Retina (tissue), 1 donor: ENCODE data around the gene TEX53.

ENCODE experiments used
- DNase-seq: peaks from one replicate; pipeline ENCODE4 v3.0.0-alpha.2; 2016

The TEX53 gene

GRCh38 chr9:114678795-114679194 lies 21.2 kb upstream of the TEX53 start:
- DNase-seq, result no peak

DNA sequence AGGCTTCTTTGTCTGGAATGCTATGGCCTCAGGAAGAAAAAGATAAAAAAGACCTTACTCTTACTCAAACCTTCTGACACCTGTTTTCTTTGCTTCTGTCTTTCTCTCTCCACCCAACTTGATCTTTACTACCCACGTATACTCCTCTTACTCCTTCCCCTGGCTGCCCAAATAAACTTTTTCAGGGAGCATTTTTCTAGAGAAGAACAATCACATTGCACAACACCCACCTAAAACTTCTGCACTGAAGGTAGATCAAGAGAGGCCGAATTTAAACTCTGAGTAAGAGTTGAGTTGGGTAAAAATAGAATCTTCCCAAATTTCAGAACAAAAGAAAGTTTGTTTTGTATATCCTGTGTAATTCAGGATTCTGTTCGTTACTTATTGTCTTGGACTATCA lies 20.5 kb upstream of the TEX53 start:
- DNase-seq, result no peak

GRCh38 chr9:114677418-114677817 lies 19.8 kb upstream of the TEX53 start:
- DNase-seq, result no peak

GRCh38 chr9:114676901-114677300 lies 19.3 kb upstream of the TEX53 start:
- no peak for DNase-seq

DNA sequence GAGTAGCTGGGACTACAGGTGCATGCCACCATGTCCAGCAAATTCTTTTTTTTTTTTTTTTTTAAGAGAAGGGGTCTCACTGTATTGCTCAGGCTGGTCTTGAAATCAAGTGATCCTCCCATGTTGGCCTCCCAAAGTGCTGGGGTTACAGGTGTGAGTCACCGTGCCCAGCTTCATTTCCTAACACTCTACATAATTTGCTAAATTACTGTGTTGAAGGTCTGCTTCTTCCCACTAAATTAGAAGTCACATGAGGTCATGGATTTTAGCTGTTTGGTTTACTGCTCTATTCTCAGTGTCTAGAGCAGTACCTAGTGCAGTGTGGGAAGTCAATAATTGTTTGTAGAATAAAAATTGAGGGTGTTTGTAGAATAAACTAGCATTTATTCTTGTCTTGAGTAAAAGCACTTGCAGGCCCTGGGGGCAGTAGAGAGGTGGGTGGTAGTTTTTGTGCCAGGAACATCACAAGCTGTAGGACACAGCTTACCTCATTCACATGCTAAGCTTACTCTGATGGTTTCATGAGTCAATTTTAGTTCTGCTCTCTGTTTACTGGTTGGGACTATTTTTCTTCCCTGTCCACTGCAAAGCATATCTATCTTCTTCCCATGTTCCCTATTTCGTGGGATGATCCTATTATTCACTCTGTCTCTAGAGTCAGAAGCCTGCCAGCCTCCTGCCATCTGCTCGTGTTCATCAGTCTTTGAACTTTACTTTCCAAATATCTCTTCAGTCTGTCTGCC lies 17.4 kb upstream of the TEX53 start:
- no peak for DNase-seq

DNA sequence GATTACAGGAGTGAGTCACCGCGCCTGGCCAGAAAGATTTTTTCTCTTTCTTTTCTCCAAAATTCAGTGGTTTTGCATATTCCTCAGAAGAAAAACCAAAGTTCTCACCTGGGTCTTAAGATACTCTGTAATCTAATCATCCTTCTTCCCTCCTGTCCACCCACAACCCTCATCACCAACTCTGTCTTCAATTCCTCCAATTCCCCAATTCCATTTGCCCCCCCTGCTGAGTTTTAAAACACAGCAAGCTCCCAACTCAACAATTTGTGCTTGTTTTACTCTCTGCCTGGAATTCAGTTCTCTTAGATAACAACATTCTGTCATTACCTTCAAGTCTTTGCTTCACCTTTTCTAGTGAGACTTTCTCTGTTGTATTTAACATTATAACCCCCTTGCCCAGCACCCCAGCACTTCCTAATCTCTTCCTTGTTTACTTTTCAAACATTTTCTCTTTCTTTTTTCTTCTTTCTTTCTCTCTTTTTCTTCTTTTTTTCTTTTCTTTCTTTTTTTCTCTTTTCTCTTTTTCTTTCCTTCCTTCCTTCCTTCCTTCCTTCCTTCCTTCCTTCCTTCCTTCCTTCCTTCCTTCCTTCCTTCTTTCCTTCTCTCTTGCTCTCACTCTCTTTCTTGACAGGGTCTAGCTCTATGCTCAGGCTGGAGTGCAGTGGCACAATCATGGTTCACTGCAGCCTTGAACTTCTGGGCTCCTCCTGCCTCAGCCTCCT lies 16.6 kb upstream of the TEX53 start:
- DNase-seq, result no peak

GRCh38 chr9:114671605-114672004 lies 14.0 kb upstream of the TEX53 start:
- DNase-seq, result no peak

GRCh38 chr9:114669961-114670360 lies 12.4 kb upstream of the TEX53 start:
- DNase-seq, result no peak

DNA sequence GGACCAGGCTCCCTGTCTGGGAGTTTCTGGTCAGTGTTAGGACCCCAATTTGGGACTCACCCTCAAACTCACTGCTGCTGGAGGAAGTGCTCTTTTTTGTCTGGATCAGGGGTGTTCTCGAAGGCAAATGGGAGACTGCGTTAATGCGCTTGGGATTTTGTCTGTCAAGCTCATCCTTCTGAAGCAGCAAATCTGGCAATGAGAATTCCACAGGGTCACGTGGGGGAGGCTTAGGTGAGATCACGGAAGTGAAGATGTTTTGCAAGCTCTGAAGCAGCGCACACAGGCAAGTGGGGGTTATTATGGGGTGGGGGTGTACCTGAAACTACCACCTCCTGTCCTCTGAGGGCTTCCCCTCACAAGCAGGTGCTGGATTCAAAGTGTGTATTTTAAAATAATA lies 10.5 kb upstream of the TEX53 start:
- DNase-seq, result no peak

DNA sequence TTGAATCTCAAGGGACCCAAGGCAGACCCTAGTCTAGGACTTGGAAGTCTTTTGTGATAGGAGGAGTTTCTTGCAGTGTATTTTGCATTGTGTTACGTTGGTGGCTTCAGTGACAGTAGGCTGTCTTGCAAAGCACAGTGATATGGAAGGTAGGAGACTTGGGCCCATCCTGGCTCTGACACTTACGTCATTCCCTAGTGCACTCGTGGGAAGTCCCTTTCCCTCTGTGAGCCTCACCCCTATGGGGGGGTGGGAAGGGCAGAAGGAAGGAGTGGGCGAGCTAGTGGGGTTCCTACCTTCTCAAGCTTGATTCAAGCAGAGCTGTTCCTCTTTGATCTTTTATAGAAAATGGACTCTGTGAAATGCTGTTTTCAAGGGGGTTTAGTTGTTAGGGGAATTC lies 9.2 kb upstream of the TEX53 start:
- DNase-seq, result no peak

DNA sequence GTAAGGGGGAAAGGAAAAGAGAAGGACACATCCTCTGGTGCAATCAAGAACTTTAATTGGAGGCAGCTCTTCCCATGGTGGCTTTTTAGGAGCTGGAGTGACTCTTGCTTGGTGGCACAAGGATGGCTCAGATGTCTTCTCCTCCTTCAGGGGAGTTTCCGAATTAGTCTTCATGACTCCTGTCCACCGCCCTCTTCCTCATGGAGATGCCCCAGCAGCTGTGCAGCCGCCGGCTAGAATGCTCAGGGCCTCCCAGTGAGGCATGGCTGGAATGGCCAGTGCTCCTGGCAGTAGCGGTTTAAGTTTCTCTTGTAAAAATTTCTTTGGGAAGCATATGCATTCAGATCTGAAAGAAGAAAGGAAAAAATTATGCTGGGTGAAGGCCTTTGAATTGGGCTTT lies 8.8 kb upstream of the TEX53 start:
- DNase-seq, result no peak

DNA sequence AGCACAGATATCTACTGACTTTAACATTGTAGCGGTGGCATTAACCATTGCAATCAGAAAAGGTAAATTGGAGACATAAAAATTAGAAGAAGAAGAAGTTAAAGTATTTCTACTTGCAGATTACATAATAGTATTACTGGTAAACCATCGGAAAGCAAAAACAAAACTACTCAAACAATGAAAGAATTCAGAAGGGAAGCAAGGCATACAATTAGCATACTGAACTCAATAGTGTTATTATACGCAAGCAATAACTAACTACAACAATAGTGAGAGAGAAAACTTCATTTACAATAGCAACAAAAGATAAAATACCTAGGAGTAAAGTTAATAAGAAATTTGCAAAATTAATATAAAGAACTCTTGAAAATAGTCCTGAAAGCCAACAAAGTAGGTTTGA lies 6.6 kb upstream of the TEX53 start:
- DNase-seq, result no peak

DNA sequence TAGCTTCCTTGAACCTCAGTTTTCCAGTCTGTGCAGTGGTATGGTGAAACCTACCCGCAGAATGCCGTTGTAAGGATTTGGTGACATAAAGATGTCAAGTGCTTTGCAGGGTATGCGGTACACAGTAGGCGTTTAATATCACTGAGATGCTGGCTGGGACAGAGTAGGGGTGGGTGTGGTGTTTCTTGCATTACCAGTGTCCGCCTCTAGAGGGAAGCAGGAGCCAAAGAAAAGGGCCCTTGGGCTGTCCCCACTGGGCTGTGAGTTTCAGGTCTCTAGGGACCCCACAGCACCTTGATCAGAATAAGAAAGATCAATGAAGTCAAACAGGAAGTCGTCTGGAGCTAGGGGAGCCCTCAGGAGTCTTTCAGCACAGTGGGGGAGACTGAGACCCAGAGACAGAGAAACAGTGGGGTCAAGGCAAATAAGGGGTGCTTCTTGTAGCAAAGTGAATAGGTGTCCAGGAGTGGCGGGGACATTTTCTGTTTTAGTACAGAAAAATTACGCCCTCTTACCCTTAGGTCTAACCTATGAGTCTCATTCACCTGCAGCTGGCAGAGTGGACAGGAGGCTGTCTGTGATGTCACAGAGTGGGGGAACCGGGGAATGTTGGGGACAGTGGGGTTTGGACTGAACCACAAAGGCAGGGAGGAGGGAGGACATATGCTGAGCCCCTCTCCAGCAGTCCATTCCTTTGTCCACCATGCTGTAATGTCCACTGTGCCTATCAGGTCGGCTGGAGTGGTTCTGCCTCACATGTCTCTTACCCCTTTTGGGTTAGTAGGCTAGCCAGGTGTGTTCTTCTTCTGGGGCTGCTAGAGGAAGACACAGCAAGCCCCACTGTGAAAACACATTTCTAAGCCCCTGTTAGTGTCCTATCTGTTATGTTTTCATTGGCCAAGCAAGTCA lies 4.7 kb upstream of the TEX53 start:
- DNase-seq, result peak; percentile 61

- DNase-seq, result no peak
Observed at GRCh38 chr9:114656301-114656700, 1.3 kb downstream of the TEX53 start.

- DNase-seq, result no peak
Observed at GRCh38 chr9:114655689-114656088, 1.9 kb downstream of the TEX53 start.

DNA sequence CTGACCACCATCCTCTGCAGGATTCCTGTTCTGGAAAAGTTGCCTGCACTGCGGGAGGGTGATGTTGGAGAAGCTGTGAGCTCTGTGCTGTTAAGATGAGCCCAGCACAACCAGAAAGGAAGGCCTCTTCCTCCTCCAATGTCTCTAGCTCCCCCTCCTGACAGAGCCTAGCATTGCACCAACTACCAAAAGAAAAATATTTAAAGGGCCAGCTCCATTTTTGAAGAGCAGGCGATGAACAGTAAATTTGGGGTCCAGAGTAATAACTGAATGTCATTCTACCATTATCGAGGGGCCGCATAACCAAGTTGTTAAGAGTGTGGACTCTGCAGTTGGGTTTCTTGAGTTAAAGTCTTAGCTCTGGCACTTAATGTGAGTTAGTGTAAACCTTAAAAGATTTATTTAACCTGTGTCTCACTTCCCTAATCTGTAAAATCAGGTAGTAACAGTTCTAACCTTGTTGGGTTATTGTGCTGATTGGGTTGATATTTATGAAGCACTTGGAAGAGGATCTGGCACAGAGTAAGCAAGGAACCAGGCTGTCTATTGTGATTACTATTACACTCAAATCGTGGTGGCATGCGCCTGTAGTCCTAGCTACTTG lies 3.9 kb downstream of the TEX53 start:
- peak; percentile 77 for DNase-seq

- no peak for DNase-seq
Observed at GRCh38 chr9:114652776-114653555, 4.6 kb downstream of the TEX53 start.

DNA sequence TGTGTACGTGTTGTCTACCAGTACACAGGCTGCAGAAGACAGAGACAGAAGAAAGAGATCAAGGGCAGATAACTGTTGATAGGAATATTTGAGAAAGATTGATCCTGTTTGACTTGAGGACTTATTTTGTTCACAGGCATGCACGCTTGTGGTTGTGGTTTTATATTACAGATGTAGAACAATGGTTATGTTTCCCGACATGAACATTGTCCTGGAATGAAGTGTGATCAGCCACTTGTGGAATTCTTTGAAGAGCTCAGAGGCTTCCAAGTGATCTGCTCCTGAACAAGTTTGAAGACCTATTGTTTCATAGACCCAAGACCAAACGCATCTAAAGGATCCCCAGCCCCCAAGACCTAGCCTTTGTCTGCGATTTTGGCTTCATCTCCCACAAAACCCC lies 13.7 kb downstream of the TEX53 start:
- no peak for DNase-seq

DNA sequence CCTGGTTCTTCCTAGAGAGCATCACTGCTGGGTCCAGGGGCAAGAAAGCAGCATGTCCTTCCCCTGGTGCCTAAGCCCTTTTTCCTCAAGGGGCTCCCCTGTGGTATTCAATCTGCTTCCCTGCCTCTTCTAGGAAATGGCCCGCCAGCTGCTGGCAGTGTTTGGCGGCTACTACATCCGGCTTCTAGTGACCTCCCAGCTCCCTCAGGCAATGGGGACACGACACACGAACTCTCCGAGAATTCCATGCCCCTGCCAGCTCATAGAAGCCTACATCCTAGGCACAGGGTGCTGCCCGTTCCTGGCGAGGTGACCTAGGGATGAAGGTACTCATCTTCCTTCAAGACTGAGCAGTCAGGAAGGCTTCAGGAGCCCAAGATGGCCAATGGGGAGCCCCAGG lies 14.6 kb downstream of the TEX53 start:
- DNase-seq, result no peak

DNA sequence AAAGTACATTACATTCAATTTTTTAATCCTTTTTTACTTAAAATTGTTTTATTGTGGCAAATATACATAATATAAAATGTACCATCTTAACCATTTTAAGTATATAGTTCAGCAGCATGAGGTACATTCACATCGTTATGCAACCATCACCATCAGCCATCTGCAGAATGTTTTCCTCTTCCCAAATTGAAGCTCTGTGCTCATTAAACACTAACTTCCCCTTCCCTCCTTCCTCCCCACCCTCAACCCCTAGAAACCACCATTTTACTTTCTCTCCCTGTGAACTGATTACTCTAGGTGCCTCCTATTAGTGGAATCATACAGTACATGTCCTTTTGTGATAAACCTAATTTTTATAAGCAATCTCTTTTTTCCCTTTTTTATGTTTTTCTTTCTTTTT lies 15.6 kb downstream of the TEX53 start:
- DNase-seq, result no peak

GRCh38 chr9:114638404-114638803 lies 19.2 kb downstream of the TEX53 start:
- no peak for DNase-seq

DNA sequence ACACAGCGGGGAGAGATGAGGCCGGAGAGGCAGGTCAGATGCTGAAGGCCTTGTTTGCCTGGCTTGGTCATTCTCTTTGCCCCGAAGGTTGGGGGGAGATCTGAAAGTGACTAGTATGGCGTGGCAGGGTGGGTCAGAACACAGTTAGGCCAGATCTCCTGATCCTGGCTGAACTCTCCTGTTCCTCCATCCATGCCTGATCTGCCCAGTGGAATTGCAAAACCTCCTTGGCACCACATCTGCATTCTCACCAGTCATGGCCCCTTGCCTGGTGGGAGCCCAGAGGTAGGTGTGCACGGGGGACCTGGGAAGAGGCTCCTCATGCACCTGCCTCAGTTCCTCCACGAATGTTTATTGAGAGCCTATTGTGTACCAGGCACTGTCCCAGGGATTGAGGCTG lies 23.2 kb downstream of the TEX53 start:
- no peak for DNase-seq
